ENCODE results near the gene DSCAML1.

DSCAML1 gene

DNA sequence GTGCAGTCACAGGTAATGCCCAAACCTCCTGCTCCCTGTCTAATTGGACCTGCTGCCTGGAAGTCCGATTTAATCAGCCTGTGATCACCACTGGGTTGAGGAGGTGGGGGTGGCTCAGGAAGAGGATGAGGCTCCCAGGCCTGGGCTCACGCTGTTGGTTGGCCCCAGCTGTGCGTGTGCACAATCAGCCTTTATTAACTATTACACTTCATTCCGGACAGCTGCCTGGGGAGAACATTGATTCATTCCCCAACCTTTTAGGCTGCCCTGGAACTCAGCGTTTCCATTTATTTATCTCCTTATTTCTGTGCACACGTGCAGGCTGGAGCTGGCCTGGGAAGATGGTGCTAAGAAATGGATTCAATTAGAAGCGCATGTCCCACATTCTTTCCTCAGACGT lies 123.4 kb downstream of the DSCAML1 start:
- in situ Hi-C loops (cut with MboI; ENCODE audit: low sequenced_read_pairs), result no loop called here

GRCh38 chr11:117671370-117671769 lies 125.6 kb downstream of the DSCAML1 start:
- in situ Hi-C loops (cut with MboI; ENCODE audit: low sequenced_read_pairs), result no loop called here

GRCh38 chr11:117670924-117671323 lies 126.1 kb downstream of the DSCAML1 start:
- in situ Hi-C loops (cut with MboI; ENCODE audit: low sequenced_read_pairs), result no loop called here

DNA sequence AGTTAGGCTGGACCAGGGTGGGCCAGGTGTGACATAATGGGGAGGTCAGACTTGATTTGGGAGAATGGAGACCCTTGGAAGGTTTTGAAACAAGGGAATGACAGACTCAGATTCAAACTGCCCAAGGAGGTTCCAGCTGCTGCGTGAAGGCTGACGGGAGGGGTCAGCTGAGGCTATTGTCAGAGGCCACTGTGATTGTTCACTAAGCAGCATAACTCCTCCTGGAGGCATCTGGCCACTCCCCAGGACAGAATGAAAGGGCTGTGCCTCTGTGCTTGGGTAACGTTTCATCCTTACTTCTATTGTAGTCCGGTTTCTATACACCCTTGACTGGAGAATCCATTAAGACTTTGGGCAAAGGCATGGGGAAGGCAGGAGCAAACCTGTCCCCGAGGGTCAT lies 126.6 kb downstream of the DSCAML1 start:
- in situ Hi-C loops (cut with MboI; ENCODE audit: low sequenced_read_pairs), result no loop called here

- in situ Hi-C loops (cut with MboI; ENCODE audit: low sequenced_read_pairs), result no loop called here
Observed at GRCh38 chr11:117669616-117670015, 127.4 kb downstream of the DSCAML1 start.

- in situ Hi-C loops (cut with MboI; ENCODE audit: low sequenced_read_pairs), result no loop called here
Observed at GRCh38 chr11:117669062-117669461, 128.0 kb downstream of the DSCAML1 start.

DNA sequence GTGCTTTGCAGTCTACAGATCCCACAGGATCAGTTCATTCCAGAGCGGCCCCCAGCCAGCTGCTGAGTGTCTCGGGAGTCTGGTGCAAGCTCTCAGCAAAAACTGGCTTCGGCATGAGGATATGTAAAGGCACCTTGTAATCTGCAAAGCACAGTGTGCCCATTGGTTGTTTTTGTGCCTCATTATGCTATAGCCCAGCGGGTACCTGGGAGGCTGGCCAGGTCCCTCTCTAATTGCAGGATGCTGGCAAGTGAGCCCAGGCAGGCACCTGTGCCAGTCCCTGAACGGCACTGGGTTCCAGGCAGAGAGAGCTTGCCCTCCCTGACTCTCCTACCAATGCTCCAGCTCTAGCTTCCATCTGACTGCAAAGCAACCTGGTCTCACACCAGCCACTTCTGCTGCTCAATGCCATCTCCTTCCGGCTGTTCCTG lies 128.7 kb downstream of the DSCAML1 start:
- in situ Hi-C loops (cut with MboI; ENCODE audit: low sequenced_read_pairs), result no loop called here

DNA sequence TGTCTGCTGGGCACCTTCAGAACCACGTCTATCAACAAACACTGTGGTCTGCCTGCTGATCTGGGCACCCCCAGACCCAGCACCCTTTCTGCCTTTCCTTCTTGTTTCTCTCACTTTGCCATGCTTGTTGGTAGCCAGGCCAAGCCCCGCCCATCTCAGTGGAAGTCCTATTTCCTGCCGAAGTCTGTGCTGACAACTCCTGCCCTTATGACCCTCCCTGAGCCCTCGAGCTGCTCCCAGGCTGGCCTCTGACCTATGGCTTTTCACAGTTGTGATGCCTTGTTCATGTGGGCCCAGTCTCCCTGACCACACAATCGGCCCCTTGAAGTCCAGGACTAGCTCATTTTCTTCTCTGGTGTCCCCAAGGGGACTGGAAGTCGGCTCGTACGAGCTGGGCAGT lies 132.1 kb downstream of the DSCAML1 start:
- in situ Hi-C loops (cut with MboI; ENCODE audit: low sequenced_read_pairs), result no loop called here

DNA sequence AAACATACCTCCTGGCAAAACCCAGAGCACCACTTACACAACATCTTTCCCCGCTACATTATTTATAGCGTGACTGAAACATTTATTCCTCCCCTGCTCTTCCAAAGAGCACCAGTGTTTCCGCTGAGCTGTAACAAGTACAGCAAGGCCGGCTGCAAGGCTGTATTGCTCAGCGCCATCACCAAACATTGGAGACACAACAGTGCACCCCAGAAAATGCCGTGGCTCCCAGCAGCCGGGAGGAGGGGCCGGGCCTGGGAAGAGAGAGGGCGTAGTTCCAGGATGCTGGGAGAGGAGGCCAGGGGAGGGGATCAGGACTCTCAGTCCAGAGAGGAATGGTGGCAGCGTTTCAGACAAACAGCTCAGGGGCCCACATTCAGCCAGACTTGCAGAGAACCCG lies 133.2 kb downstream of the DSCAML1 start:
- in situ Hi-C loops (cut with MboI; ENCODE audit: low sequenced_read_pairs), result no loop called here

DNA sequence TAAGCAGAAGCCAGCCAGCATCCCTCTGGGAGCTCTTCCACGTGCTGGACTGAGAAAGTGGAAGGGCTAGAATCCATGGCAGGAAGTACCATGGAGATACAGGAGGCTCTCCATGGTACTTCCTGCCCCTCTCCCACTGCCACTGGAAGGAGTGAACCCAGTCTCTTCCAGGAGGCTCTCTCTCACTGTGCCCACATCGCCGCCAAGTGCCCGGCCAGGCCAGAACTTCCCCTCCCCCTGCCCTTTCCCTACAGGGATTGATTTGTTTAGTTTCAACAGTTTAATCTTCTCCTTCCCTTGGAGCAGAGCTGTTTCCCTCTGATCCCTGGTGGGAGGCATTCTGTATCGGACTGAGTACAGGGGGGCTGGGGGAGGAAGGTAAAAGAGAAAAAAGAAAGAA lies 133.6 kb downstream of the DSCAML1 start:
- in situ Hi-C loops (cut with MboI; ENCODE audit: low sequenced_read_pairs), result no loop called here

DNA sequence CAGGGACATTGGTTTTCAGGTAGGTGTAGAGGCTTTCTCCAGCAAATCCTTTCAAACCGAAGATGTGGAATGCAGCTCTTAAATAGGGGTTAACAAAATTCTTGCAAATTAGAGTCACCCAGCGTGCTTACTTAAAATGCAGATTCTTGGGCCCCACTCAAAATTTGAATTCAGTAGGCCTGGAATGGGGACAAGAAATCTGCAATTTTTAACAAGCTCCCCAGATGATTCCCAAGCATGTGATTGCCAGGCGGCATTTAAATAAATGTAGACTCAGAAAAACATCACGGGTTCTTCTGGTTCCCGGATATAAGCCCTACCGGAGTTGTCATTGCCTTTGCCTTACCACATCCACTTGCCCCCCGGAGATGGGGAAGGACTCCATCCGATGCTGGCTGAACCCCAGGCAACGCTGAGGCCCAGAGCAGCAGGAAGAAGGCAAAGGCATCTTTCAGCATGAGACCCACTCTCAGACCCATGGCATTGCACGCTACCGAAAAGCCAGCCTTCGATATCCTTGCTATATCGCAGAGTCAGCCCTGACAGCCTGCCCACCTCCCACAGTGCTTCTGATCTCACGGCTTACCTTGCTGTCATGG lies 134.2 kb downstream of the DSCAML1 start:
- in situ Hi-C loops (cut with MboI; ENCODE audit: low sequenced_read_pairs), result no loop called here

DNA sequence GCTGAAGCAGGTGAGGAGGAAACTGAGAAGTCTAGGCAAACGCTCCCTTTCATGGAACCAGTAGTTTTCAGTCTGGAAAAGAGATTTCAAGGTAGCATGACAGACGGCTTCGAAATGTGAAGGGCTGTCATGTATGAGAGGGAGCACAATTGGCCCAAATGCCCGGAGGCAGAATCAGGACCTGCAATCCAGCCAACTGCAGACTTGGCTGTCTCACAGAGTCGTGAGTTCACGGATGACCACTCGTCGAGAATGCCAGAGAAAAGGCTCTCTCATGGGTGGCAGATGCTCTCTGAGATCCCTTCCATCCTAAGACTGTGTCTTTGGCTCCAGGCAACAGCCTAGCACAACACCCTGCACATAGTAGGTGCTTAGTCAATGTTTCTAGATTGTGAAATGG lies 134.8 kb downstream of the DSCAML1 start:
- in situ Hi-C loops (cut with MboI; ENCODE audit: low sequenced_read_pairs), result no loop called here

GRCh38 chr11:117658809-117659208 lies 138.2 kb downstream of the DSCAML1 start:
- in situ Hi-C loops (cut with MboI; ENCODE audit: low sequenced_read_pairs), result no loop called here

DNA sequence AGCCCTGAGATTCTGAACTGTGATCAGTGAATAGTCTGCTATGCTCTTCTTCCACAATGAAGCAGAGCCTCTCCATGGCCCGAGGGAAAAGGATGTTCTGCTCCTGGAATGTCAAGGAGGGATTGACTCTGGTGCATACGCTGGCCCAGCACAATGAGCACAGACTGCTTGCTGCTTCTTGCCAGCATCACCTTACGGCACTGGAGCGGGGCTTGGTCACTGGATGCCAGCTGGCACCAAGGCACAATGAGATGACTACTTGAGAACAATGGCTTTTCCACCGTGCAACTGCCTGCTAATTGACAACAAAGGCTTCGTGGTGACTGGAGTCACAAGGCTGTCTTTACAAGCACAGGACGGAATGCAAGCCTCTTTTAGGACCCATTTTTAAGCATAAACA lies 139.2 kb downstream of the DSCAML1 start:
- in situ Hi-C loops (cut with MboI; ENCODE audit: low sequenced_read_pairs), result no loop called here

- in situ Hi-C loops (cut with MboI; ENCODE audit: low sequenced_read_pairs), result no loop called here
Observed at GRCh38 chr11:117654281-117655255, 142.4 kb downstream of the DSCAML1 start.

DNA sequence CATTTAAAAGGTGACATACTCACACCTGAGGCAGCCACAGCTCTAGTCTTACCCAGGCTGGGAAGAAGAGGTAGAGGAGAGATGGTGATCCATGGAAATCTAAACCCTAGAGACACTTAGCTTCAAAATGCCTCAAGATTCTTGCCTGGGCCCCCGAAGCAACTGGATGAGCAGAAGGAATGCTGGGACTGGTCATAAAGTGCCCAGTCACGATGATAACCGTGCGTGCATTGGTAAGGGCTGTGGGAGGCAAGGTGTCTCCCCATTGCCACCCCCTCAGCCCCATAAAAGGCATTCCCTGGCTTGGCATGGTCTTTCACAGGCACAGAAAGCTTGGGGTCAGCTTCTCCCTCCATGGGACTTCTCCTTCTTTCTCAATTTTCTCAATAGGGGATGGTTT lies 144.5 kb downstream of the DSCAML1 start:
- in situ Hi-C loops (cut with MboI; ENCODE audit: low sequenced_read_pairs), result no loop called here

DNA sequence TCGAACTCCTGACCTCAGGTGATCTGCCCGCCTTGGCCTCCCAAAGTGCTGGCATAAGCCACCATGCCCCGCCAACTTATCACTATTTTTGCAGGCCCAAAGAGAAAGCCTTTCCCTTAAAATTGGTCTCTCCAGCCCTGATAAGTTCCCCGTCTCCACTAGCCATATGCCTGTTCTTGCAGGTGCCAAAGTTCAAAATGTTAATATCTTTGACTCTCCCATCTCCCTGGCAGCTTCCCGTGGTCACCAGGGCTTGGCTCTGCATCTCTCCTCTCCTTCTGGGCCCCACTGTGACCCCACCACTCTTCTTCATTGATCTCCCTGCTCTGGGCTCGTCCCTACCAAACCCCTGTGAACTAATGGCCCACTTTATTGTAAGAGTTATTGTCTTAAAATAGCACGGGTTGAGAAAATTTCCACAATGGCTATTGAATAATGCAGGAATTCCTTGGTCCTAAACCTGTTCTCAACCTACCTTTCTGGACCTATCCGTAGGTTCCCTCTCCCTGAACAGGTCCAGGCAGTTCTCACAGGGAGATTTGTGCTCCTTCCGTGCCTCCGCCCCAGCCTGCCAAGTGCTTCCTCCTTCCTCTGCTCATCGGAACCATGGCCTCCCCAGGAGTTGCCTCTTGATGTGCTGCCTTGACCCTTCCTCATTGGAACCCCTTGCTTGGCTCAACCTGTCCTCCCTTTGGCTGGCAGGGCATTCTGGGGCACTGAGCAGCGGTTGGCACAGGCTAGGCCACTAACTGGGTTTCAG lies 147.5 kb downstream of the DSCAML1 start:
- in situ Hi-C loops (cut with MboI; ENCODE audit: low sequenced_read_pairs), result no loop called here

- in situ Hi-C loops (cut with MboI; ENCODE audit: low sequenced_read_pairs), result no loop called here
Observed at GRCh38 chr11:117647872-117648271, 149.1 kb downstream of the DSCAML1 start.

- in situ Hi-C loops (cut with MboI; ENCODE audit: low sequenced_read_pairs), result no loop called here
Observed at GRCh38 chr11:117647207-117647606, 149.8 kb downstream of the DSCAML1 start.

DNA sequence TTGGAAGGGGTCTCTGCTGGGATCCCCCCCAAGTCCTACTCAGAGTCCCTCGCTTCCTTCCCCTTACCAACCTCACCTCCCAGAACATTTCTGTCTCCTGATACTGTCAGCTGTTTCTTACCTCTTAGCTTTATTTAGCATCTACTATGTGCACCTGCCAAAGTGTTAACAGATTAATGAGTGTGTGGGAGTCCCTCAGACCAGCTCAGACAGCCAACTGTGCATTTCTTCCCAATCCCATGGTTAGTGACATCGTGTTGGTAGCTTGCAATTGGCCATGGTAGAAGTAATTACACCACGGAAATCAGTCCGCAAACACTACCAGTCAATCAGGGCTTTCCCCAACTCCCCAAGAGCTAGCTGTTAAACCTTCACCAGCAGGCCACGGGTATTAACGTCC lies 150.6 kb downstream of the DSCAML1 start:
- in situ Hi-C loops (cut with MboI; ENCODE audit: low sequenced_read_pairs), result no loop called here

GRCh38 chr11:117644403-117645155 lies 152.4 kb downstream of the DSCAML1 start:
- in situ Hi-C loops (cut with MboI; ENCODE audit: low sequenced_read_pairs), result no loop called here

Data from HL-60/S4 treated with phorbol 12-myristate 13-acetate at 8.2 ng/mL for 4 days and 3 days (cell line).